Measurements from ENCODE around the gene NECAB3.

The NECAB3 gene

DNA sequence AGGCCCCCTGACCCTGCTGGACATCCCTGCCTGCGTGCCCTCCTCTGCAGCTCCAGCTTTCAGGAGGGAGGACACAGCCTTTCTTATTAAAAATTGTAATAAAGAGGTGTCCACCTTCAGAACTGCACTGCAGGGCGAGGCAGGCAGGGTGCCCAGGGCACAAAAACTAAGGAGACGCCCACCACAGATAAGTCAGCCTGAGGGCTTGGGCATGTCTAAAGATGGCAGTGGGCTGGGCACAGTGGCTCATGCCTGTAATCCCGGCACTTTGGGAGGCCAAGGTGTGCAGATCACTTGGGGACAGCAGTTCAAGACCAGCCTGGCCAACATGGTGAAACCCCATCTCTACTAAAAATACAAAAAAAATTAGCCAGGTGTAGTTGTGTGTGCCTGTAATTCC, 19.1 kb downstream of the NECAB3 start:
- Histone ChIP-seq H3K9ac (ENCODE audit: low read length) (no peak overlapping the region), H3K9me3 (ENCODE audit: insufficient read depth, low read length) (no peaks in the 10 kb centered on the region), H3F3A (ENCODE audit: insufficient read depth) (no peaks in the 10 kb centered on the region), H3K36me3 (ENCODE audit: low read length) (no peaks in the 10 kb centered on the region), H3K9me2 (replicated peaks; ENCODE audit: insufficient read depth, low read length) (no peaks in the 10 kb centered on the region), H2AFZ (ENCODE audit: low read depth, low read length, severe bottlenecking) (no peak overlapping the region), H3K79me2 (ENCODE audit: insufficient read depth, low read length) (no peaks in the 10 kb centered on the region), H4K20me1 (ENCODE audit: low read depth, low read length) (no peaks in the 10 kb centered on the region), H3K4me2 (ENCODE audit: low read depth, low read length, poor library complexity, severe bottlenecking) (no peak overlapping the region), H3K4me3 (ENCODE audit: insufficient read depth, low read length, poor library complexity, severe bottlenecking) (no peak overlapping the region), H3K27ac (ENCODE audit: low read depth, low read length) (no peak overlapping the region), H3K27me3 (ENCODE audit: low read length) (no peaks in the 10 kb centered on the region)
- TF ChIP-seq EZH2phosphoT487 (conservative IDR thresholded peaks at IDR 0.05; ENCODE audit: low read length) = no peak
- TF ChIP-seq, protein P1, sequence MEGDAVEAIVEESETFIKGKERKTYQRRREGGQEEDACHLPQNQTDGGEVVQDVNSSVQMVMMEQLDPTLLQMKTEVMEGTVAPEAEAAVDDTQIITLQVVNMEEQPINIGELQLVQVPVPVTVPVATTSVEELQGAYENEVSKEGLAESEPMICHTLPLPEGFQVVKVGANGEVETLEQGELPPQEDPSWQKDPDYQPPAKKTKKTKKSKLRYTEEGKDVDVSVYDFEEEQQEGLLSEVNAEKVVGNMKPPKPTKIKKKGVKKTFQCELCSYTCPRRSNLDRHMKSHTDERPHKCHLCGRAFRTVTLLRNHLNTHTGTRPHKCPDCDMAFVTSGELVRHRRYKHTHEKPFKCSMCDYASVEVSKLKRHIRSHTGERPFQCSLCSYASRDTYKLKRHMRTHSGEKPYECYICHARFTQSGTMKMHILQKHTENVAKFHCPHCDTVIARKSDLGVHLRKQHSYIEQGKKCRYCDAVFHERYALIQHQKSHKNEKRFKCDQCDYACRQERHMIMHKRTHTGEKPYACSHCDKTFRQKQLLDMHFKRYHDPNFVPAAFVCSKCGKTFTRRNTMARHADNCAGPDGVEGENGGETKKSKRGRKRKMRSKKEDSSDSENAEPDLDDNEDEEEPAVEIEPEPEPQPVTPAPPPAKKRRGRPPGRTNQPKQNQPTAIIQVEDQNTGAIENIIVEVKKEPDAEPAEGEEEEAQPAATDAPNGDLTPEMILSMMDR (IDR thresholded peaks at IDR 0.05; ENCODE audit: insufficient read depth, low read length, poor library complexity, severe bottlenecking) = no peak

- Histone ChIP-seq H3K27ac (ENCODE audit: low read depth, low read length) (no peak overlapping the region), H3K9ac (ENCODE audit: low read length) (no peak overlapping the region), H3K36me3 (ENCODE audit: low read length) (no peaks in the 10 kb centered on the region), H4K20me1 (ENCODE audit: low read depth, low read length) (no peaks in the 10 kb centered on the region), H3K79me2 (ENCODE audit: insufficient read depth, low read length) (no peaks in the 10 kb centered on the region), H3F3A (ENCODE audit: insufficient read depth) (no peaks in the 10 kb centered on the region), H3K27me3 (ENCODE audit: low read length) (no peaks in the 10 kb centered on the region), H3K4me3 (ENCODE audit: insufficient read depth, low read length, poor library complexity, severe bottlenecking) (no peak overlapping the region), H2AFZ (ENCODE audit: low read depth, low read length, severe bottlenecking) (no peak overlapping the region), H3K9me2 (replicated peaks; ENCODE audit: insufficient read depth, low read length) (no peaks in the 10 kb centered on the region), H3K4me2 (ENCODE audit: low read depth, low read length, poor library complexity, severe bottlenecking) (no peak overlapping the region), H3K9me3 (ENCODE audit: insufficient read depth, low read length) (no peaks in the 10 kb centered on the region)
- no peak for TF ChIP-seq EZH2phosphoT487 (conservative IDR thresholded peaks at IDR 0.05; ENCODE audit: low read length)
- TF ChIP-seq, protein P1 (IDR thresholded peaks at IDR 0.05; ENCODE audit: insufficient read depth, low read length, poor library complexity, severe bottlenecking) = no peak
These were observed 19.5 kb downstream of the NECAB3 start for GRCh38 chr20:33654680-33655161.

- no peak overlapping the region for H3K4me3 ChIP-seq (ENCODE audit: insufficient read depth, low read length, poor library complexity, severe bottlenecking)
- no peak overlapping the region for H3K4me2 ChIP-seq (ENCODE audit: low read depth, low read length, poor library complexity, severe bottlenecking)
- TF ChIP-seq, protein P1 (IDR thresholded peaks at IDR 0.05; ENCODE audit: insufficient read depth, low read length, poor library complexity, severe bottlenecking) = no peak
- no peaks in the 10 kb centered on the region for H4K20me1 ChIP-seq (ENCODE audit: low read depth, low read length)
- H3K9me3 ChIP-seq (ENCODE audit: insufficient read depth, low read length) = no peaks in the 10 kb centered on the region
- no peaks in the 10 kb centered on the region for H3F3A ChIP-seq (ENCODE audit: insufficient read depth)
- H3K36me3 ChIP-seq (ENCODE audit: low read length) = no peaks in the 10 kb centered on the region
- no peak overlapping the region for H3K9ac ChIP-seq (ENCODE audit: low read length)
- no peaks in the 10 kb centered on the region for H3K79me2 ChIP-seq (ENCODE audit: insufficient read depth, low read length)
- no peaks in the 10 kb centered on the region for H3K9me2 ChIP-seq (replicated peaks; ENCODE audit: insufficient read depth, low read length)
- no peak overlapping the region for H3K27ac ChIP-seq (ENCODE audit: low read depth, low read length)
- H2AFZ ChIP-seq (ENCODE audit: low read depth, low read length, severe bottlenecking) = no peak overlapping the region
- no peaks in the 10 kb centered on the region for H3K27me3 ChIP-seq (ENCODE audit: low read length)
These were observed 20.2 kb downstream of the NECAB3 start for GRCh38 chr20:33653900-33654596.
